Stimulated activated memory B cell treated with anti-CD40 and anti-IgM and Interleukin-4, amounts not matched to agents 10 μg/mL and 1 μg/mL and 100 μg/mL, for 72 hours (primary cell): Measurements from ENCODE around the gene CEMP1.
A peak's percentile ranks its signal among the peaks of the same experiment; 100 is the strongest.
"Not testable (repeated sequence)": the region's sequence is repeated elsewhere in the genome, so short reads cannot be mapped to it uniquely, and the experiment has no call there.

ENCODE experiments used
- ATAC-seq: fragments of 150-1000 bp; cut with Tn5 transposase; 2 replicates; pipeline ENCODE4 v1.10.0; 2021
- H3K27ac Mint-ChIP-seq: one replicate; pipeline ENCODE4 v1.8.0; 2022; ENCODE audit warnings: mild to moderate bottlenecking, mixed read lengths
- H3K27me3 Mint-ChIP-seq: one replicate; pipeline ENCODE4 v1.8.0; 2022; ENCODE audit warnings: mixed read lengths
- H3K36me3 Mint-ChIP-seq: one replicate; pipeline ENCODE4 v1.8.0; 2022; ENCODE audit warnings: mixed read lengths
- H3K4me1 Mint-ChIP-seq: one replicate; pipeline ENCODE4 v1.8.0; 2022; ENCODE audit warnings: mixed read lengths
- H3K4me3 Mint-ChIP-seq: one replicate; pipeline ENCODE4 v1.8.0; 2022; ENCODE audit warnings: mild to moderate bottlenecking, moderate library complexity, mixed read lengths
- H3K9me3 Mint-ChIP-seq: one replicate; pipeline ENCODE4 v1.8.0; 2022; ENCODE audit warnings: mixed read lengths

The CEMP1 gene, protein sequence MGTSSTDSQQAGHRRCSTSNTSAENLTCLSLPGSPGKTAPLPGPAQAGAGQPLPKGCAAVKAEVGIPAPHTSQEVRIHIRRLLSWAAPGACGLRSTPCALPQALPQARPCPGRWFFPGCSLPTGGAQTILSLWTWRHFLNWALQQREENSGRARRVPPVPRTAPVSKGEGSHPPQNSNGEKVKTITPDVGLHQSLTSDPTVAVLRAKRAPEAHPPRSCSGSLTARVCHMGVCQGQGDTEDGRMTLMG

DNA sequence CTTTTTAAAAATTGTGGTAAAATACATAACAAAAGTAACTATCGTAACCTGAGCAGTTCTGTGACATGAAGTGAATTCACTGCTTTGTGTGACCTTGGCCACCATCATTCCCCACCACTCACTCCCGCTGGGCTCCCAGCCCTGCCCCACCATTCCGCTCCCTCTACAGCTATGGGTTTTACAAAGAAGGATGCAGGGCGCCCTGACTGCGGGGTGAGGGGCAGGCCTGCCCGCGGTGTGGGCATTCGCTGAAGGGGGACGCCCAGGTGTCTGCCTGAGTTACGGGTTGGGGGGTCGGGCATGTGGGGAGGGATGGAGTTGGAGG, at the start of gene CEMP1:
CEMP1 (minus strand) TSS at position 38 of the 325 bp plus-strand sequence. CDS start 335 bp downstream, outside the sequence.
- H3K27ac Mint-ChIP-seq = peak within 1 kb of the TSS; percentile 93

DNA sequence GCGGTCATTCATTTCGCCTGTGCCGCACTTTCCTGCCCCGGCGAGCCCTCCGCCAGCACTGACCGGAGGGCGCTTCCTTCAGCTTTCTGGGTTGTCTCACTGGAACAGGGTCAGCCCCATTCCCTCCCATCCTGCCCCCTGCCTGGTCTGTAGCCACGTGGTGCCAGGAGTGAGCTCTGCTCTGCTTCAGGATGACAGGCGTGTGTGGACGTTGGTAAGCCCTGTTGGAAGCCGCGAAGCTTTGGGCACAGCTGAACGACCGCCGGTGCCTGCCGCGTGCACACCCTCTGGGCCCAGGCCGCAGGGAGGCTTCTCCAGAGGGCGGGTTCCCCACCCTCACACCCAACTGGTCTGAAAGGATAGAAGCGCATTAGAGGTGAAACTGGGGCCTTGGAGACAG, 49.6 kb upstream of the CEMP1 start:
- not testable (repeated sequence) for H3K27me3 Mint-ChIP-seq, ATAC-seq, H3K4me3 Mint-ChIP-seq, H3K4me1 Mint-ChIP-seq, H3K36me3 Mint-ChIP-seq, H3K9me3 Mint-ChIP-seq, H3K27ac Mint-ChIP-seq

More for the DNA sequence above, at the start of gene CEMP1:
- H3K36me3 Mint-ChIP-seq = peaks cover 20% of the 10 kb centered on the region
- no peaks in the 10 kb centered on the region for H3K27me3 Mint-ChIP-seq
- no peaks in the 10 kb centered on the region for H3K9me3 Mint-ChIP-seq
- no peak for ATAC-seq
- peak within 1 kb of the TSS; percentile 97 for H3K4me3 Mint-ChIP-seq
- H3K4me1 Mint-ChIP-seq = peaks cover 37% of the 10 kb centered on the region

DNA sequence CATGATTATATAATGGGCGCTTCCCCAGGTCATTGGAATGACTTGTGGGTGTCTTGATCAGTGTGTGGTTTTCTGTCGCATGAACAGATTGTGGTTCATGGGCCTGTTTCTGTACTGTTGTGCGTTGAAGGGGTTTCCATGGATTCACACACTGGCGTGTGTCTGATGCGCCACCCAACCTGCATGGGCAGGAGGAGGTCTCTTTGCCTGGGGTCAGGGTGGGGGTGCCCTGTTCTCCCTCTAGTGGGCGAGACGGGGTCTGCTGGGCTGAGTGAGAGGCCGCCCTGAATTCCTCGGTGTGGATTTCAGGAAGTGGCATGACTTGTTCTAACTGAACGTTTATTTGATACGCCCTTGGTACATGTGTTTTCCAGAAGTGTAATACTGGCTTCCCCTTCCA, 48.9 kb upstream of the CEMP1 start:
- not testable (repeated sequence) for H3K4me1 Mint-ChIP-seq, H3K36me3 Mint-ChIP-seq, H3K27ac Mint-ChIP-seq, H3K4me3 Mint-ChIP-seq, H3K9me3 Mint-ChIP-seq, ATAC-seq, H3K27me3 Mint-ChIP-seq

DNA sequence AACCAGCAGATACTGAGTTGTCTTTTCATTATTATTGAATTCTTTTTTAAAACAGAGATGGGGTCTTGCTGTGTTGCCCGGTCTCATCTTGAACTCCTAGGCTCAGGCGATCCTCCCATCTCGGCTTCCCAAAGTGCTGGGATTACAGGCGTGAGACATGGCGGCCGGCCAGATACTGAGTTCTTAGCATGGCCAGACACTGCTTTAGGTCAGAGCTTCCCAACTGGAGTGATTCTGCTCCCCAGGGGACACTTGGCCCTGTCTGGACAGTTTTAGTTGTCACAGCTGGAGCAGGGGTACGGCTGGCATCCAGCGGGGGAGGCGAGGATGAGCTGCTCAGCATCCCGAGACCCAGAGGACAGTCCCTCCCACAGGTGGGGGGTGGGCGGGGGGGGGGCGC, 47.7 kb upstream of the CEMP1 start:
- not testable (repeated sequence) for ATAC-seq, H3K36me3 Mint-ChIP-seq, H3K4me1 Mint-ChIP-seq, H3K9me3 Mint-ChIP-seq, H3K27ac Mint-ChIP-seq, H3K27me3 Mint-ChIP-seq, H3K4me3 Mint-ChIP-seq

DNA sequence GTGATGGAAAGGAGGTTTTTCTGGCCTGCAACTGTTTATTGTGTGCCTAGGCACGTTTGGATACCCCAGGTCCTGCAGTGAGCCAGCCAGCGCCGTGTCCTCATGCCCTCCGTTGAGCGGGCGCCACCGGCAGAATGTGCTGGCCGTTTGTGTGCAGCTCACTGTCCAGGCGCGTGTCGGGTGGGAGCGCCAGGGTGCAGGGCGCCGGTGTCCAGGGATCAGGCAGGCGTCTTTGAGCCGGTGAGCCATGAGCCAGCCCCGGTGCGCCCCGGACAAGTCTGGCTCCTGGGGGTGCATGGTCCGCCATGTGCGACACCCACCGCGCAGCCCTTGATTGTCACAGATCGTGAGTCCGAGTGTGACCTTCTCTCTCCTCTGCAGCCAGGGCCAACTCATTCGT, 45.8 kb upstream of the CEMP1 start:
- H3K27ac Mint-ChIP-seq, H3K9me3 Mint-ChIP-seq, ATAC-seq, H3K27me3 Mint-ChIP-seq, H3K4me1 Mint-ChIP-seq, H3K36me3 Mint-ChIP-seq, H3K4me3 Mint-ChIP-seq: not testable (repeated sequence)

DNA sequence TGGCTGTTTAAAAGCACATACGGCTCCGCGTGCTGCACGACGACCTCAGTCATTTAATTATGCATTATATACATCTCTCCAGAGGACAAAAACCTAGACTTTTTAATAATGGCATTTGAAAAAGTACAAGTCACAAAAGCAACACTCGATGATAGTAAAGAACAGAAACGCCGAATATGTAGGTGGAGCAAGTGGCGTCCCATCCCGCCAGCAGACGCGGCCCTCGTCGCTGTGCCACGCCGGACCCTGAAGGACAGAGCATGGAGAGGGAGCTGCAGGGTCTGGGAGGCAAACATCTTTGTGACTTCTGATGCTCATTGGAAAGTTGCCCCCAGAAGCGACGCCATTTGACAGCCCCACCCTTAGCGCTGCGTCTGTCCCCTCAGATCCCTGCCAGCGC, 44.6 kb upstream of the CEMP1 start:
- ATAC-seq, H3K4me3 Mint-ChIP-seq, H3K27ac Mint-ChIP-seq, H3K4me1 Mint-ChIP-seq, H3K9me3 Mint-ChIP-seq, H3K27me3 Mint-ChIP-seq, H3K36me3 Mint-ChIP-seq: not testable (repeated sequence)

DNA sequence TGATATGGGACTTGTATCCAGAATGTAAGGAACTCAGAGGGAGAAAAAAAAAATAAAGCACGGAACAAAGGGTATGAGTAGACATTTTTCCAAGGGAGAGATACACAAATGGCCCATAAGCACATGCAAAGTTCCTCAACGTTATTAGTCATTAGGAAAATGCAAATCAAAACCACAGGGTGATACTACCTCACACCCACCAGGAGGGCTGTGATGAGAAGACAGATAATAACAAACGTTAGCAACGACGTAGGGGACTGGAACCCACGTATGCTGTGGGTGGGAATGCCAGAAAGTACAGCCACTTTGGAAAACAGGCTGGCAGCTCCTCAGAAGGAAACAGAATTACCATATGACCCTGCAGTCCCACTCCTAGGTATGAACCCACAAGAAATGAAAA, 41.5 kb upstream of the CEMP1 start:
- not testable (repeated sequence) for H3K27ac Mint-ChIP-seq, H3K27me3 Mint-ChIP-seq, H3K9me3 Mint-ChIP-seq, H3K4me1 Mint-ChIP-seq, H3K36me3 Mint-ChIP-seq, H3K4me3 Mint-ChIP-seq
- peak; percentile 74 for ATAC-seq

DNA sequence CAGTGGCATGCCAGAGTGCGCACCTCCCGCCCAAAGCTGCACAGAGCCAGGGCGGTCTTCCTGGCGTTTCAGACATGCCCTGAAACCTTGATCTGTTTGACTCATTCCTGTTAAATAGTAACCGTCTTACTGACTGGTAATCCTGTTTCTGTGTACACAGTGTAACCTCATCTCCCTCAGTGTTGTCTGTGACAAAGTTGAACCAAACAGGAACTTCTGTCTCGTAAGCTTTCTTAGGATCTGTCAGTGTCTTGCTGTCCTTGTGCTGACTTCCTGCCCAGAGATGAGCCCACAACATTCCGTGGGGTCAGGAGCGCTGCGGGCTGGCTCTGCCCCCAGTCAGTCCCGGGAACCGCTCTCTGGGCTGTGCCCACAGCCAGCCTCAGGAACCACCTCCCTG, 37.4 kb upstream of the CEMP1 start:
- H3K27me3 Mint-ChIP-seq, H3K4me1 Mint-ChIP-seq, H3K4me3 Mint-ChIP-seq, ATAC-seq, H3K36me3 Mint-ChIP-seq, H3K27ac Mint-ChIP-seq, H3K9me3 Mint-ChIP-seq: not testable (repeated sequence)

DNA sequence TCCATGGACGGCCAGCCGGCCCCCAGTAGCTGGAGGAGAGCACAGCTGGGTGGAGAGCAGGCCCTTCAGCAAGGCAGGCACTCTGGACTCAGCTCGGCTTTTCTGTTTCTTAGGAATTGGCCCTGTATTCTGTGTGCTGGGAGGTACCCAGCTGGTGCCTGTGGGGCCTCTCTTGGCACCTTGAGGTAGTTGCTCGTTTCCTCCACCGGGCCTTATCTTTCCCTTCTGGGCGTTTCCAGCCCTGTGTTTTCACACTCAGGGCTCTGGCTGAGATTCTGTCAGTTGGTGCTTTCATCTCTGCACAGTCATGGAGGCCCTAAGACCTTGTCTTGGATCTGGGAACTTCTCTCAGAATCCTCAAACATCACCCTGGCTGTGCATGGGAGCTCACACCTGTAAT, 36.3 kb upstream of the CEMP1 start:
- H3K4me3 Mint-ChIP-seq, ATAC-seq: not testable (repeated sequence)

DNA sequence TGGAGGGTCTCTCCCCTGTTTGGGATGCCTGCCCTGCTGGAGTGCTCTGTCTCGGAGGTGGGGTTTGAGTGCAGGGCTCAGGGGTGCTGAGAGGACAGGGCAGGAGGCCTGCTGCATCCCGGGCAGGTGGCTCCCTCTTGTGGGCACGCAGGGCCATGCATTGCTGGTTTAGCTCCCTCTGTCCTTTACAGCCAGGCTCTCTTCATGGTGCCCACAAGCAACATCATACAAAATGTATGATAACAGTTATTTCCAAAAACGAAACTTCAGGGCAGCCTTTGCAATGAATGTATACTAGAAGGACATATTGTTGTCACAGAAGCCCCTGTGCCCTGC, 29.6 kb upstream of the CEMP1 start:
- H3K9me3 Mint-ChIP-seq, H3K4me3 Mint-ChIP-seq, H3K4me1 Mint-ChIP-seq, H3K27ac Mint-ChIP-seq, H3K36me3 Mint-ChIP-seq, H3K27me3 Mint-ChIP-seq: not testable (repeated sequence)
- peak; percentile 92 for ATAC-seq

More for the DNA sequence above, 36.3 kb upstream of the CEMP1 start:
- H3K9me3 Mint-ChIP-seq, H3K27ac Mint-ChIP-seq, H3K4me1 Mint-ChIP-seq, H3K36me3 Mint-ChIP-seq, H3K27me3 Mint-ChIP-seq: not testable (repeated sequence)

DNA sequence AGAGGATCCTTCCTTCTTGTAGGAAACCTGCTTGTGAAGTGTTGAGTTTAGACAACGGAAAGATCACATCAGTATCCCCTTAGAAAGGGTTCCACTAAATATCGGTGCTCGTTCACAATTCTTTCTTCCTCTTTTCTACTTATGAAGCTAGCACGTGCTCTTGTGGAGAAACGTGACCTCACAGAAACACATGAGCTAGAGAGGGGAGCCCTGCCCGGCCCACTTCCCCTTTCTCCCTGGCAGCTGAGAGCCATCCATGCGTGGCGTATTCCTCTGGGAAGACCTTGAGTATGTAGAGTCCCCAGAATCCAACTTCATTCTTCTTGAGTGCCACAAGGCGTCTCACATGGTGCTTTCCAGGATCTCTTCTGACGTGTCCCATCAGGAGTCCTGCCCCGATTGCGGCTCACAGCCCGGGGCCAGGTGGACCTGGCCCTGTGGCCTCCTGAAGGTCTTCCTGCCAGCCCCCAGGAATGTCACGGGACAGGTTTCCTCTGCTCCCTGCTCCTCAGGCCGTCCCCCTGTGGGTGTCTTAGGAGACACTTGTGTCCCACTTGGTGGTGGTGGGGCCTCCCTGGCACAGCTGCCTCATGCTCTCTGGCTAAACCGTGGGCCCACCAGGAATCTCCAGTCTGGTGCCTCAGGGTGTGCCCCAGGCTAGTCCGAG, 29.1 kb upstream of the CEMP1 start:
- ATAC-seq = peak; percentile 92
- not testable (repeated sequence) for H3K4me1 Mint-ChIP-seq, H3K27ac Mint-ChIP-seq

DNA sequence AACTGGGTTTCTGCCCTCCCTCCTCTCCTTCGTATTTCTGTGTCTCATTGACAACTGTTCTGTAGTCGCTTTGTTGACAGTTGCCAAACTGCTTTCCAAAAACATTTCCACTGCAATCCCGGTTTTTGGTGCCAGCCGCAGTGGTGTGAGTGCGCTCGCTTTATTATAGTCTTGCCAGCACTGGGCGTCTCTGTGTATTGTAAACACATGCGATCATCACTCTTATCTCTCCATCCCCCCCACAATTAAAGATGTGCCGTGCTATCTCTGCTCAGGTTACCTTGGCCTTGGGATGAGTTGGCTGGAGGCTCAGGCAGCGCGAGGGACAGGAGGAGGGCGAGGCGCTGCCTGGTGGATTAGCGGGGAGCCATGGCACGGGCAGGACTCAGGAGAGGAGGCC, 25.9 kb upstream of the CEMP1 start:
- H3K4me1 Mint-ChIP-seq, H3K27ac Mint-ChIP-seq, H3K4me3 Mint-ChIP-seq, ATAC-seq, H3K27me3 Mint-ChIP-seq, H3K9me3 Mint-ChIP-seq, H3K36me3 Mint-ChIP-seq: not testable (repeated sequence)

More for the DNA sequence above, 29.1 kb upstream of the CEMP1 start:
- H3K27me3 Mint-ChIP-seq, H3K4me3 Mint-ChIP-seq, H3K36me3 Mint-ChIP-seq, H3K9me3 Mint-ChIP-seq: not testable (repeated sequence)

DNA sequence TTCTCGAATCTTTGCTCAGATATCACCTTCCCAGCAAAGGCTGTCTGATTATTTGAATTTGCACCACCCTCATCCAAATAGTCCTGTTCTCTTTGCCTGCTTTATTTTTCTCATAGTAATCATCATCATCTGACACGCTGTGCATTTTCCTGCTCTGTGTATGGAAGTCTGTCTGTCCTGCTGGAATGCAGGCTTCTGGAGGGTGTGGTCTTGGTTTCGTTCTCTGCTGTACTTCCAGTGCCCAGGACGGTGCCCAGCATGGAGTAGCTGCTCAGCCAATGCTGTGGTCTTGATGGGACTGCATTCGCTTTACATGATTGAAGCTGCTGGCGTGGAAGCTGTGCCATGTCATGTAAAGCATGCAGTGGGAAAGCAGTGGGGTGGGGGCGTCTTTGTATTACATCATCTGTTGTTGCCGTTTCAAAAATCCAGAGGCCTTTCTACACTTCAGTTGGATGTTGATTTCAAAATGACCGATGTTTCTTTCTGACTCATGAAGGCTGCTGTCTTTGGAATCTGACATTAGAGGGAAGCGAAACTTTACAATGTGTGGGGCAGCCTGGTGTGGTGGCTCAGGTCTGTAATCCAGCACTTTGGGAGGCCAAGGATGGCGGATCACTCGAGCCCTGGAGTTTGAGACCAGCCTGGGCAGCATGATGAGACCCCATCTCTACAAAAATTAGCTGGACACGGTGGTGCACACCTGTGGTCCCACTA, 23.7 kb upstream of the CEMP1 start:
- peak; percentile 73 for ATAC-seq
- H3K27me3 Mint-ChIP-seq, H3K36me3 Mint-ChIP-seq, H3K4me1 Mint-ChIP-seq, H3K27ac Mint-ChIP-seq, H3K4me3 Mint-ChIP-seq, H3K9me3 Mint-ChIP-seq: not testable (repeated sequence)

DNA sequence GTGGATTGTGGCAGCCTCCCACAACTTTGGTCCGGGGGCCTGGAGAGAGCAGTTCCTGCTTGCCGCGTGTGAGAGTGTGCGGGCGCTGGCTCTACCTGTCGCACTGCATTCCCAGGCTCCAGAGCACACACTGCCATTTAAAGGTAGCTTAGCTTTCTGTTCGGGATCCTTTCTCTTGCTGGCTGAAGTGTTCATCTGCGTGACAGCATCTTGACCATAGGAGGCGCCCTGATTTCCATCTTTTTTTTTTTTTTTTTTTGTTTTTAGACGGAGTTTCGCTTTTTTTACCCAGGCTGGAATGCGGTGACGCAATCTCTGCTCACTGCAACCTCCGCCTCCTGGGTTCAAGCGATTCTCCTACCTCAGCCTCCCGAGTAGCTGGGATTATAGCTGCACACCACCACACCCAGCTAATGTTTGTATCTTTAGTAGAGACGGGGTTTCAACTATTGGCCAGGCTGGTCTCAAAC, 20.2 kb upstream of the CEMP1 start:
- H3K4me3 Mint-ChIP-seq, ATAC-seq, H3K9me3 Mint-ChIP-seq, H3K27me3 Mint-ChIP-seq, H3K36me3 Mint-ChIP-seq, H3K4me1 Mint-ChIP-seq, H3K27ac Mint-ChIP-seq: not testable (repeated sequence)

DNA sequence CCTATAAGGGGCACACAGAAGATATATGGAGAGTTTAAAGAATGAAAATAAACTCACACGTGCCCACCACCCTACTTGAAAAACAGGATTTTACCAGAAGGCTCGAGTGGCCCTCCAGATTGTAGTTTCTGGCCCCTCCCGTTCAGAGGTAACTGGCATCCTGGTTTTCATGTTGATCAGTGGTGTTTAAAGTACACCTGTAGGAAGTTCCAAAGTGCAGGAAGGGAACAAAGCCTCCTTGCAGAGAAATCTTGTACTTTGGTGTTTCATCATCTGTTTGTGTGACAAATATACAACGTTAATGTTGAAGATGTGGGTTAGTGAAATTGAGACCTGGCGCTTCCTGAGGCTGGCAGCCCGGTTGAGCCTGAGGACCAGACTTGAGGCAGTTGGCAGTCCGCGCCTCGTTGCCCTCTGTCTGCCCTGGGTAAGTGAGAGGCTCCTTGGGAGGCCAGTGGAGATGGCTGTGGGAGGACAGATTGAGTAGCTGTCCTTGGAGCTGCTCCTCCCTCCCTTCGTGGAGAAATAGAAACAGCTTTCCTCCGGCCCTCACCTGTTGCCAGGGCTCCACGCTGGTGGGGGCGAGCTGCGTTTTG, 19.2 kb upstream of the CEMP1 start:
- not testable (repeated sequence) for ATAC-seq, H3K27me3 Mint-ChIP-seq, H3K4me3 Mint-ChIP-seq, H3K36me3 Mint-ChIP-seq, H3K9me3 Mint-ChIP-seq, H3K4me1 Mint-ChIP-seq, H3K27ac Mint-ChIP-seq

DNA sequence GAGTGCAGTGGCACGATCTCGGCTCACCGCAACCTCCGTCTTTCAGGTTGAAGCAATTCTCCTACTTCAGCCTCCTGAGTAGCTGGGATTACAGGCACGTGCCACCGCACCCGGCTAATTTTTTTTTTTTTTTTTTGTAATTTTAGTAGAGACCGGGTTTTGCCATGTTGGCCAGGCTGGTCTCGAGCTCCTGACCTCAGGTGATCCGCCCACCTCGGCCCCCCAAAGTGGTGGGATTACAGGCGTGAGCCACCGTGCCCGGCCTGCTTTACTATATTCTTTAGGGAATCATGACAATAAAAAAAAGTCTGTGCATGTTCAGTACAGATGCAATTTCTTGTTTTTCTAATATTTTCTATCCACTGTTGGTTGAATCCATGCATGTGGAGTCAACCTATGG, 12.6 kb upstream of the CEMP1 start:
- Mint-ChIP-seq H3K4me1 (peaks cover 46% of the 10 kb centered on the region), H3K36me3 (peaks cover 13% of the 10 kb centered on the region)
- H3K4me3 Mint-ChIP-seq, H3K9me3 Mint-ChIP-seq, ATAC-seq, H3K27me3 Mint-ChIP-seq, H3K27ac Mint-ChIP-seq: not testable (repeated sequence)
